Loucy (cell line): ENCODE measurements around the gene GPX8.

Experiments used
- EZH2phosphoT487 ChIP-seq: fragments of 200-600 bp; IDR thresholded peaks from 2 replicates; pipeline ENCODE4 v1.6.1; 2018; ENCODE audit warnings: antibody characterized with exemption, mild to moderate bottlenecking, moderate library complexity, borderline replicate concordance
- TF ChIP-seq, protein P1 (sequence below): fragments of 200-600 bp; sonication (generic); conservative IDR thresholded peaks from 2 replicates; pipeline ENCODE4 v1.5.1; 2014; ENCODE audit warnings: mild to moderate bottlenecking, antibody characterized with exemption, low read length

DNA sequence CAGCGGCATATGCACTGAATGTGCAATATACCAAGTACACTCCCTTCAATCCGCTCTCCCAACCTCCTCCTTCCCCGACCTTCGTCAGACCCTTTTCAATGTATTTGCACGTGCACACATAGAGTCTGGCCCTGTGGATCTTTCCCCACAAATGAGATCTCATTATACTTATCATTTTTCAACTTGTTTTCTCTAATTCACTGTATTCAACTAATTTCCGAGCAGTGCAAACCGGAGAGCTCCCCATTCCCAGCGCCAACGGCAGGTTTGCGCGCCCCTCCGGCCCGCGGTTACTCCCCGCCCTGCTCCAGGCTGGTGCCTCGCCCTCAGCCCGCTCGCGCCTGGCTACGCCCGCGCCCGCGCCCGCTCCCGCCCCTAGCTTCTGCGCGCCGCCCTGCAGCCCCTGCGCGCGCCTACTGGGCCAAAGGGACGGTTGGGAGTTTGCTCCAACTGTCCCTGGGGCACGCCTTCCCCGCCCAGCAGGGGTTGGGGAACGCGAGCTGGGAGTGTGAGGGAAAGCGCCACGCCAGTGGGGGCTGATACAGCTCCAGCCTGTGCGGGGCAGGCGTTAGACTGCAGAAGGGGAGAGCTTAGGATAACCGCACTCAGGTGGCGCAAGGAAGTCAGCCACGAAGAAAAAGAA is 16.3 kb downstream of the GPX8 start:
- TF ChIP-seq, protein P1, sequence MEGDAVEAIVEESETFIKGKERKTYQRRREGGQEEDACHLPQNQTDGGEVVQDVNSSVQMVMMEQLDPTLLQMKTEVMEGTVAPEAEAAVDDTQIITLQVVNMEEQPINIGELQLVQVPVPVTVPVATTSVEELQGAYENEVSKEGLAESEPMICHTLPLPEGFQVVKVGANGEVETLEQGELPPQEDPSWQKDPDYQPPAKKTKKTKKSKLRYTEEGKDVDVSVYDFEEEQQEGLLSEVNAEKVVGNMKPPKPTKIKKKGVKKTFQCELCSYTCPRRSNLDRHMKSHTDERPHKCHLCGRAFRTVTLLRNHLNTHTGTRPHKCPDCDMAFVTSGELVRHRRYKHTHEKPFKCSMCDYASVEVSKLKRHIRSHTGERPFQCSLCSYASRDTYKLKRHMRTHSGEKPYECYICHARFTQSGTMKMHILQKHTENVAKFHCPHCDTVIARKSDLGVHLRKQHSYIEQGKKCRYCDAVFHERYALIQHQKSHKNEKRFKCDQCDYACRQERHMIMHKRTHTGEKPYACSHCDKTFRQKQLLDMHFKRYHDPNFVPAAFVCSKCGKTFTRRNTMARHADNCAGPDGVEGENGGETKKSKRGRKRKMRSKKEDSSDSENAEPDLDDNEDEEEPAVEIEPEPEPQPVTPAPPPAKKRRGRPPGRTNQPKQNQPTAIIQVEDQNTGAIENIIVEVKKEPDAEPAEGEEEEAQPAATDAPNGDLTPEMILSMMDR, result no peak
- TF ChIP-seq EZH2phosphoT487, result no peak
